ENCODE results near the gene ARL8B. TPM values are rescaled to one million over a fixed set of nuclear protein-coding genes. Genes with fewer than 3 reads are reported as not detected.
"Not testable (repeated sequence)": the region's sequence is repeated elsewhere in the genome, so short reads cannot be mapped to it uniquely, and the experiment has no call there.

Gene ARL8B
- total RNA-seq, 3 donors from 2014 or later = 49.3 to 68.5 (median 57.6) TPM

DNA sequence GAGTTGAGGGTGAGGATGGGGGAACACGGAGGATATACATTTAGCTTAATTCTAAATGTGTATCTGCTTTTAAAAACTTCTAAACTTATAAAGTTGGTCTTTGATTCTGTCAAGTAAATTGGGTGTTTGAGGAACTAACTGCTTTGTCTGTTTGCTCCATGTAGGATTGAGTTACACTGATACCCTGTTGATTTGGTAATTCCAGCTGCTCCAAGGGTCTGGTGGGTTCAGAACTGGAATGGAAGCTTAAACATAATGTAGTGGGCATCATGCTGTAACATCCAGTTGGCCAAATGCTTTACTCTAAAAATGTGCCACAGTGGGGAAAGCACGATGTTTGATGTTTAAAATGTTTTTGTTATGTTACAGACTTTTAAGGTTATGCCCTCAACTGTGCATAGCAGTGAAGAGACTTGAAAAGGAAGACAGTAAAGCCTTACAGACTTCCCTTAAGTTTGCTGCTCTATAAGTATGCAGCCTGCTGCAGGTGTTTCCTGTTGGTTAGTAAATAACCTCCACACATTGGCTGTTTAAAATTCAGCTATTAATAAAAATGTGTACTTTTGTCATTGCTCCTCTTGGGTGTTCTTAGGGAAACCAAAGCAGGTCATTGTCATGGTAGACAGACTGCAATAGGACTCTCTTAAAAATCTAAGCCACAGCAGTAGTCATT lies 59.5 kb downstream of the ARL8B start:
- intact Hi-C loops (cut with DNase I, micrococcal nuclease) = loop anchor here in 1 of 2 donors (10.0 kb wide), 1 partner anchor 57 kb away; the partner anchor contains the start of gene ARL8B
- no peaks in the 10 kb centered on the region for H3K36me3 ChIP-seq (ENCODE audit: low read depth)

DNA sequence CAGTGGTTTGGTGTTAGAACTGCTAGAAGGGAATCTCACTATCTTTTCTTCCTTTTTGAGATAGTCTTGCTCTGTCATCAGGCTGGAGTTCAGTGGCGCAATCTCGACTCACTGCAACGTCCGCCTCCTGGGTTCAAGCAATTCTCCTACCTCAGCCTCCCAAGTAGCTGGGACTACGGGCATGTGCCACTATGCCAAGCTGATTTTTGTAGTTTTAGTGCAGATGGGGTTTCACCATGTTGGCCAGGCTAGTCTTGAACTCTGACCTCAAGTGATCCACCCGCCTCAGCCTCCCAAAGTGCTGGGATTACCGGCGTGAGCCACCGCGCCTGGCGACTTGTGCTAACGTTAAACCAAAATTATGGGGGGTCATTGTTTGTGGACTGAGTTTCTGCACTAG lies 61.6 kb downstream of the ARL8B start:
- not testable (repeated sequence) for H3K4me1 ChIP-seq (ENCODE audit: low read depth); H3K9me3 ChIP-seq
- intact Hi-C loops (cut with DNase I, micrococcal nuclease) = loop anchor here in 1 of 2 donors (10.0 kb wide), 1 partner anchor 59 kb away; the partner anchor contains the start of gene ARL8B

More for the DNA sequence above, 59.5 kb downstream of the ARL8B start:
- DNase-seq (no peak), ATAC-seq (peak; percentile 54)
- Histone ChIP-seq H3K4me3 (no peak overlapping the region), H3K9me3 (no peaks in the 10 kb centered on the region), H3K4me1 (ENCODE audit: low read depth) (peaks cover 5% of the 10 kb centered on the region)
- TF ChIP-seq, protein P1, sequence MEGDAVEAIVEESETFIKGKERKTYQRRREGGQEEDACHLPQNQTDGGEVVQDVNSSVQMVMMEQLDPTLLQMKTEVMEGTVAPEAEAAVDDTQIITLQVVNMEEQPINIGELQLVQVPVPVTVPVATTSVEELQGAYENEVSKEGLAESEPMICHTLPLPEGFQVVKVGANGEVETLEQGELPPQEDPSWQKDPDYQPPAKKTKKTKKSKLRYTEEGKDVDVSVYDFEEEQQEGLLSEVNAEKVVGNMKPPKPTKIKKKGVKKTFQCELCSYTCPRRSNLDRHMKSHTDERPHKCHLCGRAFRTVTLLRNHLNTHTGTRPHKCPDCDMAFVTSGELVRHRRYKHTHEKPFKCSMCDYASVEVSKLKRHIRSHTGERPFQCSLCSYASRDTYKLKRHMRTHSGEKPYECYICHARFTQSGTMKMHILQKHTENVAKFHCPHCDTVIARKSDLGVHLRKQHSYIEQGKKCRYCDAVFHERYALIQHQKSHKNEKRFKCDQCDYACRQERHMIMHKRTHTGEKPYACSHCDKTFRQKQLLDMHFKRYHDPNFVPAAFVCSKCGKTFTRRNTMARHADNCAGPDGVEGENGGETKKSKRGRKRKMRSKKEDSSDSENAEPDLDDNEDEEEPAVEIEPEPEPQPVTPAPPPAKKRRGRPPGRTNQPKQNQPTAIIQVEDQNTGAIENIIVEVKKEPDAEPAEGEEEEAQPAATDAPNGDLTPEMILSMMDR (IDR thresholded peaks at IDR 0.05) = no peak

DNA sequence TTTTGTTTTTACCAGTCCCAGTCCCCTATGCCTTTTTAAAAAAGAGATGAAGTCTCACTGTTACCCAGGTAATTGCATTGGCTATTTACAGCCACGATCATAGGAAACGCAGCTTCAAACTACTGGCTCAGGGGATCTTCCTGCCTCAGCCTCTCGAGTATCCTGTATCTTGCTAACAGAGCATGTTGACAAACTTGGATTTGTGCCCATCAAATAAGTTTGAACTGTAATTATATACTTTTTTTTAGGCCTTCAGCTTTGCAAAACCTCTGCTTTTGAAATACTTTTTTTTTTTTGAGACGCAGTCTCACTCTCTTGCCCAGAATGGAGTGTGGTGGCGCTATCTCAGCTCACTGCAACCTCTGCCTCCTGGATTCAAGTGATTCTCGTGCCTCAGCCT lies 62.4 kb downstream of the ARL8B start:
- no peak overlapping the region for H3K4me3 ChIP-seq
- no peaks in the 10 kb centered on the region for H3K9me3 ChIP-seq
- peaks cover 13% of the 10 kb centered on the region for H3K4me1 ChIP-seq (ENCODE audit: low read depth)
- no peaks in the 10 kb centered on the region for H3K36me3 ChIP-seq (ENCODE audit: low read depth)
- TF ChIP-seq, protein P1 (IDR thresholded peaks at IDR 0.05) = no peak
- DNase-seq (no peak), ATAC-seq (no peak)
- intact Hi-C loops (cut with DNase I, micrococcal nuclease) = loop anchor here in 1 of 2 donors (10.0 kb wide), 1 partner anchor 60 kb away; the partner anchor contains the start of gene ARL8B

More for the DNA sequence above, 61.6 kb downstream of the ARL8B start:
- H3K4me3 ChIP-seq; DNase-seq; ATAC-seq; H3K36me3 ChIP-seq (ENCODE audit: low read depth): not testable (repeated sequence)

DNA sequence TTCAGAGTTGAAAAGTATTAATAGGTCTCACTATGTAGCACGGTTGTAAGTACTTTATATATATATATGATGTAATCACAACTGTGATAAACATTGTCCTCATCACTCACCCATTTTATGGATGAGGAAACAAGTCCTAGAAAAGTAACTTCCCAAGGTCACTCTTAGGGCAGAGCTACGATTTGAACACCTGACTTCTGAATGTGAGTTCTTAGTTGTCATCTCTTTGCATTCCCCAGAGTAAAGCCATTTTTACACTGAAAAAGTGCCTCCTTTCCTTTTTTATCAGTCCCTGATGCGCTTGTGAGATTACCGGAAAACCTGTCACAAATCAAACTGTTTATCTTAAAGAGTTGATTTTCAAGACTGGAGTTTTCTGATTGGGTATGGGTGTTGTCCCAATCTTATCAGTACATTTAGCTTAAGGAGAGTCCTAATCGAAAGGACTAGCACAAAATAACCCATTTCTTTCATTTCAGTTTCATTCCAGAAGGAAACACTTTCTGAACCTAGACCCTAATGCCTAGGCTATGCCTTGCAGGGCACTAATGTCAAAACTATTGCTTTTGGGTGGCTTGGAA lies 63.1 kb downstream of the ARL8B start:
- peaks cover 15% of the 10 kb centered on the region for H3K4me1 ChIP-seq (ENCODE audit: low read depth)
- H3K36me3 ChIP-seq (ENCODE audit: low read depth) = no peaks in the 10 kb centered on the region
- no peaks in the 10 kb centered on the region for H3K9me3 ChIP-seq
- no peak for ATAC-seq
- no peak for DNase-seq
- TF ChIP-seq, protein P1 (IDR thresholded peaks at IDR 0.05) = no peak
- H3K4me3 ChIP-seq = no peak overlapping the region
- intact Hi-C loops (cut with DNase I, micrococcal nuclease) = loop anchor here in 1 of 2 donors (10.0 kb wide), 1 partner anchor 60 kb away; the partner anchor contains the start of gene ARL8B

DNA sequence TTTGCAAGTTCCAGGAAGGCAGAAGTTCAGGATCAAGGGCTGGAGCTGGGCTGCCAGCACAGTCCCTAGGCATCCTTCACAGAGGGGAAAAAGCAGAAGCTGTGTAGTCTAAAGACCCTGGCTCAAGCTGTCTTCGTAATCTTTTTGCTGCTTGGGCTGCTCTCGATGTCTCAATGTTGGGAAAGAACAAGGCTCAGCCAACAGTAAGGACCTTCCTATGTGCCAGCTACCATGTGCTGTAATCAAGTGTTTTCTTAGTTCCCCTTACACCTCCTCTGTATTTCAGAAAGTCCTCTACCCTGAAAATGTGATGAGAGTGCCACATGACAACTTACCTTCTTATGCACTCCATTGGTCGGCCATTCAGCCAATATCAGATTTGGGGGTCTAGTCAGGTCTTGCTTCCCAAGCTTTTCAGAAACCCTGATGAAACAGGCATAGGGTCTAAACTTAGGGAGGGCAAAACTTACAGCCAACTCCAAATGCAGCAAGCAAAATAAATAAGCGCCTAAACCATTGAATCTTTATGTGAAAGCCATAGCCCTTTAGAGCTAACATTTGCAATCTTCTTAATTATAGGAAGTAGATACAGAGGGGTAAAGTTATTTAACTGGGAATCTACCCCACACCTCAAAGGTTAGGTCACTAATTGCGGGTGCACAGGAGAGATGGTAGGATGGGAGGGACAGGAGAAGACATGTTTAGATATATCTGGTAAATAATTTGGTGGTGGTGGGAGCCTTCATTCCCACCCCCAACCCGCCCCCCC lies 64.2 kb downstream of the ARL8B start:
- ATAC-seq = no peak
- Histone ChIP-seq H3K9me3 (no peaks in the 10 kb centered on the region), H3K4me1 (ENCODE audit: low read depth) (peaks cover 26% of the 10 kb centered on the region), H3K4me3 (no peak overlapping the region), H3K36me3 (ENCODE audit: low read depth) (no peaks in the 10 kb centered on the region)
- no peak for DNase-seq
- intact Hi-C loops (cut with DNase I, micrococcal nuclease) = loop anchor here in 1 of 2 donors (10.0 kb wide), 1 partner anchor 61 kb away; the partner anchor contains the start of gene ARL8B
- TF ChIP-seq, protein P1 (IDR thresholded peaks at IDR 0.05) = no peak

Data from mucosa of descending colon (tissue), 3 donors.